NCI-H187 (cell line): Measurements from ENCODE around the gene KLB.
"Not testable (repeated sequence)": the region's sequence is repeated elsewhere in the genome, so short reads cannot be mapped to it uniquely, and the experiment has no call there.

Experiments
- DNase-seq, 2 experiments: peaks; one replicate each; lab custom pipeline; 2025; lab: John Stamatoyannopoulos, UW

The KLB gene

GRCh38 chr4:39426728-39427127 is 20.0 kb downstream of the KLB start:
- no peak for DNase-seq

GRCh38 chr4:39427520-39428114 is 20.9 kb downstream of the KLB start:
- DNase-seq = no peak

- no peak for DNase-seq
These were observed 23.0 kb downstream of the KLB start for GRCh38 chr4:39429476-39430334.

- DNase-seq = no peak
These were observed 27.3 kb downstream of the KLB start for GRCh38 chr4:39433878-39434492.

DNA sequence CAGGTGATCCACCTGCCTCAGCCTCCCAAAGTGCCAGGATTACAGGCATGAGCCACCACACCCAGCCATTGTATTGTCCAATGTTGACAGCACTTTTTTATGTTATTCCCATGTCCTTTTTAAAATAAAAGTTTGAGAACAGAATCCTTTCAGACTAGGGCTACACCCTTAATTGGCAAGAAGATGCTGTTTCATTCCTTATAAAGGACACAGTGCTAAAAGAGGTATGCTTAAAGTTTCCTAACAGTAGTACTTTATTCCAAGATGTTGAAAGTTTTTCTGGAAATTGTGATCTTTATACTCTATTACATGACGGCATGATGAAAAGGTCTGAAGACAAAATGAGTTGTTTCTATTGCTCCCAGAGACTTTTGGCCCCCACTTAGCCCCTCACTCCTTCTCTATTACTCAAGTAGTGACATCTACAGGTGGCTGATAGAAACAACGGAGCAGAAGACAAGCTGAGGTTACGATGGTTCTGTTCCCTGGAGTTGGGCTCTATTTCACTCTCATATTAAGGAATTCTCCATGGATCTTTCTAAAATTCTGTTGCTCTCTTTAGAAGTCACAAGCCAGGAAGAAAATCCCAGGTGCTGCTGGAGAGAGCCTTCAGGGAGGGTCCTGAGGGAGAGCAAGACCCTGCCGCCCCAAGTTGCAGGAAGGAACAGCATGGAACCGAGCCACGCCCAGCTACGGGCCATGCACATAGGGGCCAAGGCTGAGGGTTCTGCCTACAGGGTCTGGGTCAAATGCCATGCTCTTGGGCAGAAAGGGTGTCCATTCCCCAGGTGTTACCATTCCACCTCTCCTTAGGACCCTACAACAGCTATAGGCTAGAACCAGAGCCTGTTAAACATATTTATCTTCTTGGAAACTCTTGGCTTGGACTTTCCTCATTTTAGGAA is 29.2 kb downstream of the KLB start:
- DNase-seq = no peak

DNA sequence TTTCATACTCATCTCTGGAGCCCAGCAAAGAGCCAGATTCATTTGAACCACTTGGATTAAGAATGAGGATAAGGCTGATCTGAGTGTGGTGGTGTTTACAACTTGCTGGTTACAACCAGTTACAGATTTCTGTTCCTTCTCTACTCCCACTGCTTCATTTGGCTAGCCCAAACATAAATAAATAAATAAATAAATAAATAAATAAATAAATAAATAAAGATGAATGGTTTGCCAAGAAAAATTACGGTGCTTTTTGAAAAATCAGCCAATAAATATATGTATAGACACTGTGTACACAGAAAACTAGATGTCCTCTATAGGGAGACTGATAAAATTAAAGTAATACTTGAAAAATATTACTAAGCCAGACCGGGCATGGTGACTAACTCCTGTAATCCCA is 34.9 kb downstream of the KLB start:
- no peak for DNase-seq

DNA sequence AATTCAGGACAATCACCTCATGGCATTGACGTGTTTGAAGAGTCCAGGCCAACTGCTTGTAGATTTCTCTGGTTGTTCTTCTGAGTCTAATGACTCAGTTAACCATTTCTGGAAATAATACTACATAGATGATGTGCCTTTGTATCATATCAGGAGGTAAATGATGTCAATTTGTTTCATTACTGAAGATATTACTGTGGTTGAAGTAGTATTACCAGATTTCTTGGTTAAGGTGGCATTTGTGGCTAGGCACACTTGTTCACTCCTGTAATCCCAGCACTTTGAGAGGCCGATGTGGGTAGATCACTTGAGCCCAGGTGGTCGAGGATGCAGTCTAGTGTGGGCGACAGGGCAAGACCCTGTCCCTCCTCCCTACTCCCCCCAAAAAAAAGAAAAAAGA is 36.3 kb downstream of the KLB start:
- no peak for DNase-seq

GRCh38 chr4:39446483-39446841 is 39.7 kb downstream of the KLB start:
- DNase-seq = no peak

DNA sequence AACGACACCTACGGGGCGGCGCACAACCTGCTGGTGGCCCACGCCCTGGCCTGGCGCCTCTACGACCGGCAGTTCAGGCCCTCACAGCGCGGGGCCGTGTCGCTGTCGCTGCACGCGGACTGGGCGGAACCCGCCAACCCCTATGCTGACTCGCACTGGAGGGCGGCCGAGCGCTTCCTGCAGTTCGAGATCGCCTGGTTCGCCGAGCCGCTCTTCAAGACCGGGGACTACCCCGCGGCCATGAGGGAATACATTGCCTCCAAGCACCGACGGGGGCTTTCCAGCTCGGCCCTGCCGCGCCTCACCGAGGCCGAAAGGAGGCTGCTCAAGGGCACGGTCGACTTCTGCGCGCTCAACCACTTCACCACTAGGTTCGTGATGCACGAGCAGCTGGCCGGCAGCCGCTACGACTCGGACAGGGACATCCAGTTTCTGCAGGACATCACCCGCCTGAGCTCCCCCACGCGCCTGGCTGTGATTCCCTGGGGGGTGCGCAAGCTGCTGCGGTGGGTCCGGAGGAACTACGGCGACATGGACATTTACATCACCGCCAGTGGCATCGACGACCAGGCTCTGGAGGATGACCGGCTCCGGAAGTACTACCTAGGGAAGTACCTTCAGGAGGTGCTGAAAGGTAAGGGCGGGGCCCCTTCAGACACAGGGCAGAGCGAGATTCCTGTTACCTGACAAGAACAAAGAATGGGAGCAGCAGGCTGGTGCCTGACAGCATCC is 40.3 kb downstream of the KLB start:
- DNase-seq = no peak

GRCh38 chr4:39450618-39451017 is 43.9 kb downstream of the KLB start:
- DNase-seq = no peak

- DNase-seq = no peak
These were observed 44.8 kb downstream of the KLB start for GRCh38 chr4:39451423-39452023.

DNA sequence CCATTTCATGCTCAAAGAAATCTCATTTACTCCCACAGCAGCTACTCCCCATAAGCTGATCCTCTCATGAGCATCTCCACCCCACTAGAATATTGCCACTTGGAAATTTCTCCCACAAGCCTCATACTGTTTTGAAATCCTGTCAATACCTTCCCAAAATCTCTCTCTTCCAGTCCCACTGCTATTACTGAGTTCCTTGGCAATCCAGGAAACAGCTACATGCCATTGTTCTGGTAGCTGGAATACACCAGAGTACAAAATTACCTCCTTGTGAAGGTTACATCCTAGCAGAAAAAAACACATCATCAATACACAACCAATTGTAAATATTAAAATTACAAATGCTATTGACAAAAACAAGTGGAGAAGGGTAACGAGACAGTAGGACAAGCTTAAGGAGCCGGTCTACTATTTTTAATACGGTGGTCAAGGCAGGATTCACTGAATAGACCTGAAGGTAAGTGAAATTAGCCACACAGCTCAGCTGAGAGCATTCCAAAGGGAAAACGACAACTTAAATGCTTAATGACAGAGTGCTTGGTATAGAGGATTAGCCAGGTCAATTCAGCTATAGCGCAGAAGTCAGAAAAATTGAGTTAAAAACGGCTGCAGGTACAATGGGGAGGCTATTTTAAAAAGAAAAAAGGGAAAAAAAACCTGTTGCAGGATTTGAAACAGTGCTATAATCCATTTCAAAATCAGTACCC is 45.6 kb downstream of the KLB start:
- no peak for DNase-seq

- no peak for DNase-seq
These were observed 46.3 kb downstream of the KLB start for GRCh38 chr4:39452860-39453587.

- DNase-seq = no peak
These were observed 47.0 kb downstream of the KLB start for GRCh38 chr4:39453738-39454137.

DNA sequence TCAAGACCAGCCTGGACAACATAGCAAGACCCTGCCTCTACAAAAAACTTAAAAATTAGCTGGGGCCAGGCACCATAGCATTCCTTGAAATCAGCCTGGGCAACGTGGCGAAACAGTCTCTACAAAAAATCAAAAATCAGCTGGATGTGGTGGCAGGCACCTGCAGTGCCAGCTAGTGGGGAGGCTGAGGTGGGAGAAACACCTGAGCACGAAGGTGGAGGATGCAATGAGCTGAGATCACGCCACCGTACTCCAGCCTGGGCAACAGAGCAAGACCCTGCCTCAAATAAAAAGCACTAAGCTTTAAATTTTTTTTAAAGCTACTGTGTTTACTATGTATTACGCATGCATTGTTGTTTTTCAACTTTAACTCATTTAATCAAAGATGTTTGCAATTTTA is 48.8 kb downstream of the KLB start:
- no peak for DNase-seq

DNA sequence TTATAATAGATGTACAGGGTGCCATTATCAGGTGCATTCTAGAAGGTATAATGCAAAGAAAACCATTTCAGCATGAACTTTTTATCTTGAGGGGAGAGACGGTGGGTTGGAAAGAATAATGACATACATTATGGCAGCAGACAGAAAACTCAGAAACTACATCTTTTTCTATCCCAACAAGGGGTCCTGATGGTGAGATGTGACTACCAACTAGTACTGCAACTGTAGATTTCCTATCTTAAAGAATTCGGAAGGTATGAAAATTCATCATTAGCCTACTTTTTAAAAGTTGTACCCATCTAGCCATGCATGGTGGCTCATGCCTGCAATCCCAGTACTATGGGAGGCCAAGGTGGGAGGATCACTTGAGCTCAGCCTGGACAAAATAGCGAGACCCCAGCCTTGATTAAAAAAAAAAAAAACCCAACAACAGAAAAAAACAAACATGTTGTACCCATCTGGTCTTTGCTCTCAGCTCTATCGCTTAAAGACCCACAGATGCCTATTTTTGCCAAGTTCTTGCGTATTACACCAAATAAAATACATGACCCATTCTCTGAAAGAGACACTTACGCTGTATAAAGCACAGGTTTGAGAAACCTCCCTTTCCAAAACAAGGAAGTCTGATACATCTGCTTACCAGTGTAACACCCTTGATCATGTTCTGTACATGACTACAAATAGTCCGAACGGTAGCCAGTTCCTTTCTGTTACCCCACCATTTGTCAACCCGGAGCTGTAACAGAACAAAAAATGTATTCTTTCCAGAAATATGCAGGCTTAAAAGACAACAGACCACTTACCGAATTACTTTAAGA is 50.4 kb downstream of the KLB start:
- no peak for DNase-seq

DNA sequence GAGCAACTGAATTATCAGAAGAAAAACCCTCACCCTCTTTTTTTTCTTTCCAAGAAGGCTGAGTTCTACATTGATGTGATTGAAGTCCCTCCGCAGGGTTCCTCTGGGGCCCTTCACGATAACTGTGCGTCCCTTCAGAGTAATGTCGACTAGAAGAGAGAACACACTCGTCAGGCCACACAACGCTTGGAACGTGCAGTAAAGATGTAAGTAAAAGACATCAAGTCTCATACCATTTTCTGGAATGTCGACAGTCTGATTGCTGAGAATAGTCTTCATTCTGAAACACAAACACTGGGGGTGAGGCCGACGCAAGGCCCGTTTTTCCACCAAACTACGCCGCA is 51.4 kb downstream of the KLB start:
- DNase-seq = not testable (repeated sequence)

GRCh38 chr4:39458505-39459300 is 52.0 kb downstream of the KLB start, which contains the start of the genes LIAS and RPL9:
TSS of gene LIAS (plus strand) at chr4:39459056. CDS start at chr4:39459118, 62 bp downstream.
TSS of gene RPL9 (minus strand) at chr4:39458922. CDS start at chr4:39458439, 483 bp downstream.
- peak; percentile 96 to 97 for DNase-seq
